ENCODE results near the gene RASAL2.

GRCh38 chr1:178502856-178503255 is 409.0 kb downstream of the RASAL2 start:
- TF ChIP-seq CTCF (IDR thresholded peaks at IDR 0.05) (no peak), POLR2A (IDR thresholded peaks at IDR 0.05) (no peak)
